Chondrocyte (in vitro differentiated cells): Measurements from ENCODE around the gene ECSIT. TPM values are rescaled to one million over a fixed set of nuclear protein-coding genes. Genes with fewer than 3 reads are reported as not detected.

ENCODE experiments used
- DNase-seq: peaks from one replicate; pipeline ENCODE4 v3.0.0; 2021; ENCODE audit warnings: mixed read lengths, low spot score
- H3K27ac Mint-ChIP-seq: one replicate; pipeline ENCODE4 v1.8.0; 2021; ENCODE audit warnings: mild to moderate bottlenecking, moderate library complexity, mixed read lengths; ENCODE audit not compliant: unreplicated experiment
- H3K27me3 Mint-ChIP-seq: 2 replicates; pipeline ENCODE4 v1.8.0; 2021; ENCODE audit warnings: low read depth, mixed read lengths
- H3K36me3 Mint-ChIP-seq: 2 replicates; pipeline ENCODE4 v1.8.0; 2021; ENCODE audit warnings: low read depth, mixed read lengths
- H3K4me1 Mint-ChIP-seq: 2 replicates; pipeline ENCODE4 v1.8.0; 2021; ENCODE audit warnings: low read depth, mild to moderate bottlenecking, mixed read lengths
- H3K4me3 Mint-ChIP-seq: one replicate; pipeline ENCODE4 v1.8.0; 2021; ENCODE audit warnings: mild to moderate bottlenecking, moderate library complexity, mixed read lengths; ENCODE audit not compliant: unreplicated experiment
- H3K9me3 Mint-ChIP-seq: 2 replicates; pipeline ENCODE4 v1.8.0; 2021; ENCODE audit warnings: low read depth, mixed read lengths
- total RNA-seq: library from RNA; stranded (reverse); gene quantifications from 3 replicates; pipeline ENCODE4 v1.2.1, GENCODE V29; 2021
- TF ChIP-seq, protein P1 (sequence below): fragments of 200-600 bp; sonication (generic); IDR thresholded peaks from 2 replicates; pipeline ENCODE4 v1.5.0; 2021; ENCODE audit warnings: antibody characterized with exemption, mild to moderate bottlenecking, moderate library complexity

ECSIT gene
- total RNA-seq, 1 donor from 2014 or later = 20.5 TPM

DNA sequence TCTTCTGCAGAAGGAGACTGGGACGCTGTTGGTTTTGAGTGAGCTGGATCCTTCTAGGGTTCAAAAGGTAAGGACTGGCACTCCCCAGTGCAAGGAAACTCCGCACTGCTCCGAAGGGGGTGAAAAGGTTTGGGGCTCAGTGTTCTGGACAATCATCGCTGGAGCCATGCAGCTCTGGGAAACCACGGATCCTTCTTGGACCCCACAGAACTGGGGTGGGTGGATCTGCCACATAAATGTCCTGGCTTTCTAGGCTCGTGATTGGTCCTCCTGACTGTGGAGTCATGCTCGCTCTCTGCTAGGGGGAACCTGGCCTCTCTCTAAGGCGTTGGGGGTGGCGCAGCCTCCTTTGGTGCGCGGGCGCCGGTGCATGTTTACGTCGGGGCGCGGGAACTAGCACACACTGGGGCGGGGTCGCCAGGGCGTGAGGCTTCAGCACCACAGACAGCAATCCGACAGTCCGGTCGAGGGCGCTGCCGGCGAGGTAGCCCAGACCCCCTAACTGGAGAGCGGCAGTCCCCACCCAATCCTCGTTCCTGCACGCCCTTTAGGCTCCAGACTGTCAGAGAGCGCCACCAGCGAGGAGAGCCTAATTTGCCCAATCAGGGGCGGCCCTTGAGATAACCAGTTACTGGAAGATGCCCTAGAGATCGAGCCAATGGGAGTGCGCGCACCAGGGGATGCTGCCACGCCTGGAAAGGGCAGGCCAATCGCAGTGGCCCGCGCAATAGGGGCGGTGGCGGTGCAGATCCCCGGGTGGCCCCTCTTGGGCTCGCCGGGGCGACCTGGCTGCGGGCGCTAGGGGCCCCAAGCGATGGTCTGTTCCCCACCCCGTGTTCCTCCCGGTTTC lies 47.2 kb downstream of the ECSIT start:
- TF ChIP-seq, protein P1, sequence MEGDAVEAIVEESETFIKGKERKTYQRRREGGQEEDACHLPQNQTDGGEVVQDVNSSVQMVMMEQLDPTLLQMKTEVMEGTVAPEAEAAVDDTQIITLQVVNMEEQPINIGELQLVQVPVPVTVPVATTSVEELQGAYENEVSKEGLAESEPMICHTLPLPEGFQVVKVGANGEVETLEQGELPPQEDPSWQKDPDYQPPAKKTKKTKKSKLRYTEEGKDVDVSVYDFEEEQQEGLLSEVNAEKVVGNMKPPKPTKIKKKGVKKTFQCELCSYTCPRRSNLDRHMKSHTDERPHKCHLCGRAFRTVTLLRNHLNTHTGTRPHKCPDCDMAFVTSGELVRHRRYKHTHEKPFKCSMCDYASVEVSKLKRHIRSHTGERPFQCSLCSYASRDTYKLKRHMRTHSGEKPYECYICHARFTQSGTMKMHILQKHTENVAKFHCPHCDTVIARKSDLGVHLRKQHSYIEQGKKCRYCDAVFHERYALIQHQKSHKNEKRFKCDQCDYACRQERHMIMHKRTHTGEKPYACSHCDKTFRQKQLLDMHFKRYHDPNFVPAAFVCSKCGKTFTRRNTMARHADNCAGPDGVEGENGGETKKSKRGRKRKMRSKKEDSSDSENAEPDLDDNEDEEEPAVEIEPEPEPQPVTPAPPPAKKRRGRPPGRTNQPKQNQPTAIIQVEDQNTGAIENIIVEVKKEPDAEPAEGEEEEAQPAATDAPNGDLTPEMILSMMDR = no peak
- DNase-seq = no peak
- Mint-ChIP-seq H3K4me1 (peaks cover 13% of the 10 kb centered on the region), H3K36me3 (peaks cover 3% of the 10 kb centered on the region), H3K27me3 (peaks cover 26% of the 10 kb centered on the region), H3K4me3 (peak overlapping the region; percentile 64), H3K27ac (peak overlapping the region; percentile 27), H3K9me3 (no peaks in the 10 kb centered on the region)

DNA sequence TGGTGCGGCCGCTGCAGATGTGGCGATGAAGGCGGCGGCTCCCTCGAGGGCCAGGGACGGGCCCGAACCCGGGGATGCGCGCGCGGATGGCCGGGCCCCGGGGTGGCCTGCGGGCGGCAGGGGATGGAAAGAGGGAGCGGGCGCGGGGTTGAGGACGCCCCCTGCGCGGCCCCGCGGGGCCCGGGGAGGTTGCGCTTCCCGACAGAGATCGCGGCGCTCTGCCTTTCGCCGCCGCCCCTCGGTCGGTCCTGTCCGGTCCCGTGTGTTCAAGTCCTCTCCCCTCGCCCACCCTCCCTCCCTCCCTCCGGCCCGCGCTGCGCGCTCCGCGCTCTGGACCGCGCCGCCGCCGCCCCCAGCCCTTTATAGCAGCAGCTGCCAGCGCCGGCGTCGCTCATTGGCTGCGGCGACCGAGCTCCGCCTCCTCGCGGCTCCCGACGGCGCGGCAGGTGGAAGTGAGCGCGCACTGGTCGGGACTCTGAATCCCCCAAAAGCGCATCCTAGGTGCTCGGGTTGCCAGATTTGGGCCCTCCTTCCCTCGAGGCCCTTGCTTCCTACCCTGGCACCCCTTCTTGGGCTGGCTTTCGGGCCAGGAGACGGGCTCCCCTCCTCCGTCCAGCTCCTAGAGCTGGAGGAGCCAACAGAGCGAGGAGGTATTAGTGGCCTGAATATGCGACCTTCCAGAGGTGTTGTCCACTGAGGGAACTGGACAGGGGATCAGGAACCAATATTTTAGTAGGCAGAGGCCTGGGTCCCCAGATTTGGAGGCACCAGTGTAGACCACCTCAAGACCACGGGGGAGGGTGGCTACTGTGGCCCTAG lies 48.0 kb downstream of the ECSIT start, which contains the start of gene ELAVL3:
TSS of gene ELAVL3 (minus strand) at position 332 of the 819 bp plus-strand sequence. CDS start 438 bp downstream, outside the sequence.
- H3K4me1 Mint-ChIP-seq = peaks cover 13% of the 10 kb centered on the region

DNA sequence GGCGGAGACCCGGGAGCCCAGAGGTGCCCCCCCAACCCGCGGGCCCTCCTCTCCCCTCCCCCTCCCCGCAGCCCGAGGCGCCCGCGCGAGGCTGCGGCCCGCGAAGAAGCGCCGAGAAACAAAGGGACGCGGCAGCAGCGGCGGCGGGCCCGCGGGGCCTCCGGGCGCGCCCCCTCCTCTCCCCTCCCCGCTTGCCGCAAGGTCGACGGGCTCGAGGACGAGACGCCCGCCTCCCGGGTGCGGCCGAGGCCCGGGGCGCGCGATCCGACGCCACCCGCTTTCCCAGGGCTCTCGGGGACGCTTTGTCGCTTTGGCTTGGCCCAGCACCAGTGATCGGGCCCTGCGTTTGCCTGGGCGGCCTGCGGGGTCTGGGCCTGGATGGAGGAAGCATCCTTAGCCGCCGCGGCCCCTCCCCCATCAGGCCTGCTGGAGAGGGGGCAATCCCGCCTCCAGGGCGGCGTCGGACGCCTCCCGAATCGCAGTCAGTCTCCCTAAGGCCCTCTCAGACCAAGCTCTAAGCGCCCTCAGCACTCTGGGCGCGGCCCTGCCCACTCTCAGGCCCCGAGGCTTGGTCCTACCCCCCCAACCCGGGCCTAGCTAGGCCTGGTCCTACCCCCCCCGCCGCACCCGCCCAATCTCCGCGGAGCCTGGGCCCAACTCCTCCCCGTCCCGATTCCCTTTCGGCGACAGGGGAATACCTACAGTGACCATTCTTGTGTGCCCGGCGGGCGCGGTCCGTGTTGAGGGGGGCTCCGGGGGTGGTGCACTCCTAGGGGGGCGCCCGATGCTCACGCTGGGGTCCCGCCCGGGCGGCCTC lies 48.8 kb downstream of the ECSIT start:
- Mint-ChIP-seq H3K36me3 (peaks cover 3% of the 10 kb centered on the region), H3K9me3 (no peaks in the 10 kb centered on the region), H3K4me3 (no peak overlapping the region), H3K27me3 (peaks cover 26% of the 10 kb centered on the region), H3K27ac (no peak overlapping the region), H3K4me1 (peaks cover 13% of the 10 kb centered on the region)
- DNase-seq = no peak
- TF ChIP-seq, protein P1 = no peak

More for the DNA sequence above, 48.0 kb downstream of the ECSIT start, which contains the start of gene ELAVL3:
- peak within 1 kb of the TSS; percentile 64 for H3K4me3 Mint-ChIP-seq
- DNase-seq = no peak
- H3K27ac Mint-ChIP-seq = no peak within 1 kb of the TSS
- no peaks in the 10 kb centered on the region for H3K9me3 Mint-ChIP-seq
- H3K36me3 Mint-ChIP-seq = peaks cover 3% of the 10 kb centered on the region
- TF ChIP-seq, protein P1 = no peak
- peaks cover 26% of the 10 kb centered on the region for H3K27me3 Mint-ChIP-seq

DNA sequence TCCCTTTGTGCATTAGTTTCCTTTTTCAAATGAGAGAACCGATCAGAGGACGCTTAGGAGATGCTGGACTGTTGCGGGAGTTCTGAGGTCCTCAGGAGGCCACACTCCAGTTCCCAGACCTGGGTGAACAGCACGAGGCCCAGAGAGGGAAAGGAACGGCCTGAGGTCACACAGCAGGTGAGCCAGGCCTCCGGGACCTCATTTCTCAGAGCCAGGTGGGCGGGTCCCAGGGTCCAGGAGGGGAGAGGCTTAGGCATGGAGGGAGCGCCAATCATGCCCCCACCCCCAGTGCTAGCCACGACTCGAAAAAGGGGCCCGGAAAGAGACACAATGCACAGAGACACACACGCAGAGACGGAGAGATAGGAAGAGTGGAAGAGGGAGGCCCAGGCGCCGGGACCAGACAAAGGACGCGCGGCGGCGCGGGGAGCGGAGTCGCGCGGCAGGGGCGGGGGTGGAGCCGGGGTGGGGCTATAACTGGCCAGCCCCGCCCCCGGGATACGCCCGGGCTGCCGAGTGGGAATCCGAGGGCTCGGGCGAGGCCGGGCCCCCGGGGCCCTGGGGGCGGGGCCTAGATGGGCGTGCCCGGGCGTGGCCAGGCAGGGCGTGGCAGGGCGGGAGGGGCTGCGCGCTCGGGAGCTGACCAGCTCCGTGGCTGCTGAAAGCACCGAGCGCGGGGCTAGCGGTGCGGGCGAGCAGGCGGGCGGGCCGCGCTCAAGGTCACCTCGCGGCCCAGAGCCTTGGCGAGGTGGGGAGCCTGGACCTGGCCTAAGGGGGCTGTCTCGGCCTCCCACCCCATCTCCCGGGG lies 49.6 kb downstream of the ECSIT start:
- no peak overlapping the region for H3K27ac Mint-ChIP-seq
- no peak for DNase-seq
- peak overlapping the region; percentile 48 for H3K4me3 Mint-ChIP-seq
- peaks cover 13% of the 10 kb centered on the region for H3K4me1 Mint-ChIP-seq
- H3K27me3 Mint-ChIP-seq = peaks cover 26% of the 10 kb centered on the region
- H3K36me3 Mint-ChIP-seq = peaks cover 3% of the 10 kb centered on the region
- no peaks in the 10 kb centered on the region for H3K9me3 Mint-ChIP-seq
- TF ChIP-seq, protein P1 = no peak
